Sigmoid colon (tissue), 4 donors: ENCODE results near the gene PPP1R9B.

ENCODE experiments used
- CTCF ChIP-seq, 4 experiments: fragments of 450-650 bp in 3 of 4; fragments of 200-600 bp in 1 of 4; IDR thresholded peaks; one replicate each; pipeline ENCODE4 v1.5.1; 2016 to 2019; ENCODE audit warnings: antibody characterized with exemption in 4 of 4, mild to moderate bottlenecking in 3 of 4, moderate library complexity in 2 of 4
- EP300 ChIP-seq, 4 donors: sonication (generic); formaldehyde crosslinking; IDR thresholded peaks; one replicate each; pipeline ENCODE4 v1.6.1; 2017; ENCODE audit warnings: antibody characterized with exemption in 4 of 4
- POLR2A ChIP-seq, 2 donors: fragments of 450-650 bp; IDR thresholded peaks; one replicate each; pipeline ENCODE4 v1.6.1; 2016; ENCODE audit warnings: antibody characterized with exemption in 2 of 2, mild to moderate bottlenecking in 2 of 2, moderate library complexity in 2 of 2
- POLR2AphosphoS5 ChIP-seq, 4 donors: sonication (generic); formaldehyde crosslinking; IDR thresholded peaks; one replicate each; pipeline ENCODE4 v1.6.1; 2017; ENCODE audit warnings: antibody characterized with exemption in 4 of 4

GRCh38 chr17:50188921-50189549, 38.6 kb upstream of the PPP1R9B start:
- TF ChIP-seq CTCF (IDR thresholded peaks at IDR 0.05), result no peak
- no peak for TF ChIP-seq POLR2A (IDR thresholded peaks at IDR 0.05)
- TF ChIP-seq EP300 (IDR thresholded peaks at IDR 0.05), result no peak
- no peak for TF ChIP-seq POLR2AphosphoS5 (IDR thresholded peaks at IDR 0.05)
